ENCODE measurements around the gene PEDS1.
"Not testable (repeated sequence)": the region's sequence is repeated elsewhere in the genome, so short reads cannot be mapped to it uniquely, and the experiment has no call there.

The PEDS1 gene

DNA sequence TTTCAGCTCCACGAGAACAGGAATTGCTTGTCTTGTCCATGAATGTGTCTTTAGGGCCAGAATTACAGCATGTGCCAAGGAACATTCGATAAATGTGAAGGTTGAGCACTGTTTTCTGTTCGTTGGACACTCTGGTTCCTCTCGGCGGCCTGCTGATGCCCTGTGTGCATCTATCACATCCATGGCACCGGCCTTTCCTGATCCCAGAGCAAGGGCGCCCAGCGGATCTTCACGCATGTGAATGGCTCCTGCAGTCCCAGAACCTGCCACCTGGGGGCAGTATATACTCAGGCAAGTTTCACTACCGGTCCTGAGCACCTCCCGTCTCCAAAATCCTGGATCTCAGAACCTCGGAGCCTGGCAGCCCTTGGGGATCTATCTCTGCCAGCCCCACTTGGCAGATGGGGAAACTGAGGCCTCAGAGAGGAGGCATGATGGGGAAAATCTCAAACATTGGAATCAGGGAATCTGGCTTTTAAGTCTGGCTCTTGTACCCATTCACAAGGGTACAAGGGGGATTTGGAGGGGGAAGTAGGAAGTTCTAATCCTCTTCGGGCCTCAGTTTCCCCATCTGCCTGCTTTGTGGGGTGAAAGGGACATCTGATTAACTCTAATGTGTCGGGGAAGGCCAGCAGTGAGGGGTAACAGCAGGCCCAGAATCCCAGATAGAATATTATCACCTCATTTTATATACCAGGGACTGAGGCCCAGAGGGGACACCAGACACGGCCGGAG, 32.8 kb upstream of the PEDS1 start:
- Mint-ChIP-seq H3K27ac (no peak overlapping the region), H3K9me3 (no peaks in the 10 kb centered on the region), H3K4me3 (no peak overlapping the region), H3K36me3 (ENCODE audit: low read depth) (no peaks in the 10 kb centered on the region), H3K27me3 (peaks cover 17% of the 10 kb centered on the region), H3K4me1 (ENCODE audit: low read depth) (peaks cover 50% of the 10 kb centered on the region)
- intact Hi-C loops (cut with micrococcal nuclease) = loop anchor here (1.0 to 2.0 kb wide), 3 partner anchors 274 to 394 kb away; no protein-coding TSS in a partner anchor

DNA sequence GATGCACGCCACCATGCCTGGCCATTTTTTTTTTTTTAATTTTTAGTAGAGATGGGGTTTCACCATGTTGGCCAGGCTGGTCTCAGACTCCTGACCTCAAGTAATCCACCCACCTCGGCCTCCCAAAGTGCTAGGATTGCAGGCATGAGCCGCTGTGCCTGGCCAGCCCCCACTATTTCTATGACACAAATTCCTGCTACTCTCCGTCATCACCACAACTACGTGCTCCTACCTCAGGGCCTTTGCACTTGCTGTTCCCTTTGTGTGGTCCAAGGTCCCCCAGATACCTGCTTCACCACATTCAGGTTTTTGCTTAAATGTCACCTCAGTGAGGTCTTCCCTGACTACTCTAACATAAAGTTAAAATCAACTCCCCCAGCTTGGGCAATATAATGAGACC, 31.9 kb upstream of the PEDS1 start:
- Mint-ChIP-seq H3K27ac (no peak overlapping the region), H3K27me3 (peaks cover 17% of the 10 kb centered on the region), H3K4me3 (no peak overlapping the region), H3K4me1 (ENCODE audit: low read depth) (peaks cover 50% of the 10 kb centered on the region), H3K36me3 (ENCODE audit: low read depth) (no peaks in the 10 kb centered on the region), H3K9me3 (no peaks in the 10 kb centered on the region)
- intact Hi-C loops (cut with micrococcal nuclease) = no loop called here

DNA sequence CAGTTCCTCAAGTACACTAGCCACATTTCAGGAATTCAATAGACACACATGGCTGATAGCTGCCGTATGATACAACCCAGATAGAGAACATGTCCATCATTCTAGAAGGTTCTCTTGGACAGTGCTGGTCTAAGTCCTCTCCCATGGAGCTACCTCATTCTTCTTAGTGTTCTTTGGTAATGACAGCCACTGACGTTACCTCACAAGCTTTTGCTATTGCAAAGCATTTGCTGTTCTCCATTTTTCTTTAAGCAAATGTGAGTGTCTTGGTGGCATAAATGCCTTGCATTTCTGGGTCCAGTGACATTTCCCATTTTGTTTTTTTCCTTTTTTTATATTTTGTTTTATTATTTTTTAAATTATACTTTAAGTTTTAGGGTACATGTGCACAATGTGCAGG, 28.8 kb upstream of the PEDS1 start:
- peaks cover 21% of the 10 kb centered on the region for H3K27me3 Mint-ChIP-seq
- H3K36me3 Mint-ChIP-seq (ENCODE audit: low read depth) = no peaks in the 10 kb centered on the region
- H3K27ac Mint-ChIP-seq = no peak overlapping the region
- H3K9me3 Mint-ChIP-seq = no peaks in the 10 kb centered on the region
- peaks cover 20% of the 10 kb centered on the region for H3K4me1 Mint-ChIP-seq (ENCODE audit: low read depth)
- intact Hi-C loops (cut with micrococcal nuclease) = no loop called here
- no peak overlapping the region for H3K4me3 Mint-ChIP-seq

DNA sequence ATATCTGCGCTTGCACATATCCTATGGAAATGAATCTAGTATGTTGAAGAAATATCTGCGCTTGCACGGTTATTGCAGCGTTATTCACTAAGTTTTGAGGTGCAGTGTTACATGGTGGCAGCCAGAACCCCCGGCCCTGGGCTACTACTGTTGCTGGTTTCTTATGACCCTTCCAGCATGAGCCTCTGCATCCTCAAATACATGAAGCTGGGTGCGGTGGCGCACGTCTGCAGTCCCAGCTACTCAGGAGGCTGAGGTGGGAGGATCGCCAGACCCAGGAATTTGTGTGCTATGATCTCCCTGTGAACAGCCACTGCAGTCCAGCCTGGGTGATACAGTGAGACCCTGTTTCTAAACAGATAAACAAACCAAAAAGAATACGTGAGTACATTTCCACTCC, 27.8 kb upstream of the PEDS1 start:
- peaks cover 23% of the 10 kb centered on the region for H3K27me3 Mint-ChIP-seq
- no peak overlapping the region for H3K4me3 Mint-ChIP-seq
- peaks cover 13% of the 10 kb centered on the region for H3K4me1 Mint-ChIP-seq (ENCODE audit: low read depth)
- intact Hi-C loops (cut with micrococcal nuclease) = no loop called here
- H3K9me3 Mint-ChIP-seq = no peaks in the 10 kb centered on the region
- H3K27ac Mint-ChIP-seq = no peak overlapping the region
- no peaks in the 10 kb centered on the region for H3K36me3 Mint-ChIP-seq (ENCODE audit: low read depth)

DNA sequence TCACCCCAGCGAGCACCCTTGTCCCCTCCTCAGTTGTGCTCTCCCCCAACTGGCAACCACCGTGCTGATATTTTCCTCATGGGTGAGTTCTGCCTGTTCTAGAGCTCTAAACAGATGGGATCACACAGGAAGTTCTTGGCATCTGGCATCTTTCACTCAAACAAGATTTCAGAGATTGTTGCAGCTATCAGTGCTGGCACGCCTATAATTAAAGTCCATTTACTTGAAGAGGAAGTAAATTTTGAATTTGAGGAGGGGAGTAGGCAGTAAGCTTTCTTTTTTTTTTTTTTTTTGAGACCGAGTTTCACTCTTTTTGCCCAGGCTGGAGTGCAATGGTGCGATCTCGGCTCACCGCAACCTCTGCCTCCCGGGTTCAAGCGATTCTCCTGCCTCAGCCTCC, 25.1 kb upstream of the PEDS1 start:
- H3K4me3 Mint-ChIP-seq; H3K27me3 Mint-ChIP-seq; H3K9me3 Mint-ChIP-seq; H3K36me3 Mint-ChIP-seq (ENCODE audit: low read depth); H3K27ac Mint-ChIP-seq; H3K4me1 Mint-ChIP-seq (ENCODE audit: low read depth): not testable (repeated sequence)
- intact Hi-C loops (cut with micrococcal nuclease) = loop anchor here (2.0 kb wide), 1 partner anchor 58 kb away; no protein-coding TSS in a partner anchor

DNA sequence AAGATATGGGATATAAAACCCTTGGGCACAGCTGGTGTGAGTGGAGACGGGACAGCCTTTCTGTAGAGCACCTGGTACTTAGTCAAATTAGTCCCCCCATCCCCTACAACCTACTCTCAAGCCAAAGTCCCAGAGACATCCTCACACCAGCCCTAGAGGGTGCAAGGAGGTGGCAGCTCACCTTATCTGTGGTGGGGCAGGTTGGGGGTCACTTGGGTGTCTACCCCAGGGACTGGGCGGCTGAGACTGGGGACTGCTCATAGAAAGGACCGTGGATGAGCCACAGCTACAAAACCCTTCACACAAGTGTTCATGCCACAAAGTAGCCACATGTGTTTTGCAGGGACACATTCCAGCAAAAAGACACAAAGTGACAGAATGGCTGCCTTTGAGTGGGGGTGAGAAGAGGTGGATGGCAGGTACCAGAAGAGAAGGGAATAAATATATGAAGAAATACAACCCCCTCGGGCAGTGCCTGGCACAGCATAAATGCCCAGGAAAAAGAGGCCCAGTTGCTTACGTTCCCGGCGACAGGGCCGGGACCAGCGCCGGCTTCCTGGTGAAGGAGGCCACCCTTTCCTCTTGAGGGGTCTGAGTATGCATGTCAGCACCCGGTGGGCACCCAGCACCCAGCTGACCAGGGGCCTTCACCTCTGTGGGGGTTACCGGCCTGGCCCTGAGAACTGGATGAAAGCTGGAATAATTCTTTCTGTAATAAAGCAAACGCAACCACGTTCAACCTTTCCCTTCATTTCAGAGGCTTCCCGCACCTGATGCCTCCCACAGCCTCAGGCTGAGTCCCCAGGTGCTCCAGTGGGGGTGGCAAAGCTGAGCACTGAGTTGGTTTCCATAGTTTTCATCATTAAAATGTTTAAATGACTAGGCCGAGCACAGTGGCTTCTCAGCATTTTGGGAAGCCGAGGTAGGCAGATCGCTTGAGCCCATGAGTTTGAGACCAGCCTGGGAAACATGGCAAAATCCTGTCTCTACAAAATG, 22.7 kb upstream of the PEDS1 start:
- H3K4me3 Mint-ChIP-seq = no peak overlapping the region
- H3K27ac Mint-ChIP-seq = no peak overlapping the region
- intact Hi-C loops (cut with micrococcal nuclease) = no loop called here
- peaks cover 15% of the 10 kb centered on the region for H3K4me1 Mint-ChIP-seq (ENCODE audit: low read depth)
- no peaks in the 10 kb centered on the region for H3K9me3 Mint-ChIP-seq
- no peaks in the 10 kb centered on the region for H3K36me3 Mint-ChIP-seq (ENCODE audit: low read depth)
- H3K27me3 Mint-ChIP-seq = peaks cover 27% of the 10 kb centered on the region

DNA sequence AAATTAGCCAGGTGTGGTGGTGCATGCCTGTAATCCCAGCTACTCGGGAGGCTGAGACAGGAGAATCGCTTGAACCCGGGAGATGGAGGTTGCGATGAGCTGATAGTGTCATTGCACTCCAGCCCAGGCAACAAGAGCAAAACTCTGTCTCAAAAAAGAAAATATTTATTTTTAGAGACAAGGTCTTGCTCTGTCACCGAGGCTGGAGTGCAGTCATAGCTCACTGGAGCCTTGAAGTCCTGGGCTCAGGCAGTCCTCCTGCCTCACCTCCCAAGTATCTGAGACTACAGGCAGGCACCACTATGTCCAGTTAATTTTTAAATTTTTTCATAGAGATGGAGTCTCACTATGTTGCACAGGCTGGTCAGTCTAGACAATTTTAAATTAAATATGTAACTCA, 20.9 kb upstream of the PEDS1 start:
- peaks cover 17% of the 10 kb centered on the region for H3K4me1 Mint-ChIP-seq (ENCODE audit: low read depth)
- H3K4me3 Mint-ChIP-seq = no peak overlapping the region
- intact Hi-C loops (cut with micrococcal nuclease) = loop anchor here (5.0 kb wide), 1 partner anchor 192 kb away; the partner anchor contains the start of gene SNAI1
- no peaks in the 10 kb centered on the region for H3K36me3 Mint-ChIP-seq (ENCODE audit: low read depth)
- H3K27me3 Mint-ChIP-seq = peaks cover 31% of the 10 kb centered on the region
- H3K27ac Mint-ChIP-seq = no peak overlapping the region
- H3K9me3 Mint-ChIP-seq = no peaks in the 10 kb centered on the region

DNA sequence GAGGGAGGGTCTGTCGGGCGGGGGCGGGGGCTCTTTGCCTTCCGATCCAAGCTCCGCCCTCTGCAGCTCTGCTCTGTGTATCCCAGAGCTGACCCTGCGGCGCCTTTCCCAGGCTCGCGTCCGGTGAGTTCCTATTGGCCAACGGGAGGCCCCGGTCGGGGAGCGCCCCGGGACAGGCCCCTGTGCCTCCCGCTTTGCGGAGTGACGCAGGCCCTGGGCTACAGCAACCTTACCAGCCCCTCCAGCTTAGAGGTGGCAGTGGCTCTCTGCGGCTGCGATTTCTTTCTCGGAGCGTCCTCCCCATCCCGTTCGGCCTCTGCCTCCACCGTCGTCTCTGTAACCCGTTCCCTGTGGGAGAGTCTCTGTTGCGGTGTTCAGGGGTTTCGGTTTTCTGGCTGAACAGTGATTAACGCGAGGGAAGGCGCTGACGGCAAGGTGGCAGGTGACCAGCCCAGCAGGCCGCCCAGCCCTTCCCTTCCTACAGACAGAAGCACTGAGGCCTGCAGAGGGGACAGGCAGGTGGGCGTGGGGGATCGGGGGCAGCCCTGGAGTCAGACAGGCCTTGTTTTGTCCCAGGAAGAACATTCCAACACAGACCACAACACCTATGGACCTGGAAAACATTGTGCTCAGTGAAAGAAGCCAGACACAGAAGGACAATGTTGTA, 19.0 kb upstream of the PEDS1 start:
- Mint-ChIP-seq H3K9me3 (no peaks in the 10 kb centered on the region), H3K4me1 (ENCODE audit: low read depth) (peaks cover 21% of the 10 kb centered on the region), H3K27ac (no peak overlapping the region), H3K4me3 (peak overlapping the region; percentile 67), H3K36me3 (ENCODE audit: low read depth) (no peaks in the 10 kb centered on the region), H3K27me3 (peaks cover 27% of the 10 kb centered on the region)
- intact Hi-C loops (cut with micrococcal nuclease) = loop anchor here (5.0 kb wide), 1 partner anchor 190 kb away; the partner anchor contains the start of gene SNAI1

DNA sequence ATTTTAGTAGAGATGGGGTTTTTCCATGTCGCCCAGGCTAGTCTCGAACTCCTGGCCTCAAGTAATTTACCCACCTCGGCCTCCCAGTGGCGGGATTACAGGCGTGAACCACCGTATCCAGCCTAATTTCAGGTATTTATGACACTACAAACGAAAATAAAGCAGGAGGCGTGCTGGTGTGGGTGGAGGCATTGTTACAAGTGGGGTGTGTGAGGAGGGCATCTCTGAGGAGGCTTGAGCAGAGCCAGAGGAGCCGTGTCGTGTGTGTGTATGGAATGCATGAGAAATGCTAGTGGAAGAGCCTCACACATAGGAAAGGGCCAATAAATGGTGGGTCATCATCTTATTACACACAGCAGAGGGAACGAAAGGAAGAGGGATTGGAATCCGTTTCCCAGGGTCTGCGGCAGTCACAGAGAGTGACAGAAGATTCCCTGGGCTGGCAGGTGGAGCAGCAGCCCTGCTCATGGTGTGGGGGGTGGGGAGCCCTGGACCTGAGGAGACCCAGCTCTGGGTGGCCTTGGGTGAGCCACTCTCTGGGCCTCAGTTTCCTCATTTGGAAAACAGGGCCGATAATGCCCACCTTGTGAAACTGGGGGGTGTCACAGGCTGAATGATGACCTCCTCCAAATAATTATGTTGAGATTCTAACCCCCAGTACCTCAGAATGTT, 17.2 kb upstream of the PEDS1 start:
- intact Hi-C loops (cut with micrococcal nuclease) = loop anchor here (5.0 kb wide), 1 partner anchor 188 kb away; the partner anchor contains the start of gene SNAI1
- peaks cover 29% of the 10 kb centered on the region for H3K4me1 Mint-ChIP-seq (ENCODE audit: low read depth)
- no peak overlapping the region for H3K4me3 Mint-ChIP-seq
- H3K36me3 Mint-ChIP-seq (ENCODE audit: low read depth) = no peaks in the 10 kb centered on the region
- H3K27me3 Mint-ChIP-seq = peaks cover 25% of the 10 kb centered on the region
- no peaks in the 10 kb centered on the region for H3K9me3 Mint-ChIP-seq
- H3K27ac Mint-ChIP-seq = no peak overlapping the region

DNA sequence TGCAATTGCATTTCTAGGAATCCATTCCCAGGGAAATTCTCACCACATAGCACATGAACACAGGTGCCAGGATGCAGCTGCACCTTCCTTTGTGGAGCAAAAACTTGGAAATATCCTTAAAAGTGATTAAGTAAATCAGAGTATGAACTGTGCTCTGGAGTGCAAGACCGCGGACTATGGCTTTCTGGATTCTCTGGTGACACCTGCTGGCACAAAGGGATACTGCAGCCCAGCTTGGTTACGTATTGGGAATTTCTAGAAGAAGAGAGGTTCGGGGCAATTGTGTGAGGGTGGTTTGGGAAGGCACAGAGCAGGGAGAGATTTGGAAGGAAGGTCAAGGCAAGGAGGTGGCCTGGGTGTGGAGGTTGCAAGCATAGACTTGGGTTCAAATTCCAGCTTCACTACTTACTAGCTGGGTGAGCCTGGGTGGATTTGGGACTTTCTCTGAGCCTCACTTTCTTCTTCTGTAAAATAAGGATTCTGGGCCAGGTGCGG, 15.9 kb upstream of the PEDS1 start:
- Mint-ChIP-seq H3K9me3 (no peaks in the 10 kb centered on the region), H3K27ac (no peak overlapping the region), H3K4me3 (no peak overlapping the region), H3K36me3 (ENCODE audit: low read depth) (no peaks in the 10 kb centered on the region), H3K27me3 (peaks cover 25% of the 10 kb centered on the region), H3K4me1 (ENCODE audit: low read depth) (peaks cover 35% of the 10 kb centered on the region)
- intact Hi-C loops (cut with micrococcal nuclease) = loop anchor here (1.0 kb wide), 1 partner anchor 48 kb away; no protein-coding TSS in a partner anchor

DNA sequence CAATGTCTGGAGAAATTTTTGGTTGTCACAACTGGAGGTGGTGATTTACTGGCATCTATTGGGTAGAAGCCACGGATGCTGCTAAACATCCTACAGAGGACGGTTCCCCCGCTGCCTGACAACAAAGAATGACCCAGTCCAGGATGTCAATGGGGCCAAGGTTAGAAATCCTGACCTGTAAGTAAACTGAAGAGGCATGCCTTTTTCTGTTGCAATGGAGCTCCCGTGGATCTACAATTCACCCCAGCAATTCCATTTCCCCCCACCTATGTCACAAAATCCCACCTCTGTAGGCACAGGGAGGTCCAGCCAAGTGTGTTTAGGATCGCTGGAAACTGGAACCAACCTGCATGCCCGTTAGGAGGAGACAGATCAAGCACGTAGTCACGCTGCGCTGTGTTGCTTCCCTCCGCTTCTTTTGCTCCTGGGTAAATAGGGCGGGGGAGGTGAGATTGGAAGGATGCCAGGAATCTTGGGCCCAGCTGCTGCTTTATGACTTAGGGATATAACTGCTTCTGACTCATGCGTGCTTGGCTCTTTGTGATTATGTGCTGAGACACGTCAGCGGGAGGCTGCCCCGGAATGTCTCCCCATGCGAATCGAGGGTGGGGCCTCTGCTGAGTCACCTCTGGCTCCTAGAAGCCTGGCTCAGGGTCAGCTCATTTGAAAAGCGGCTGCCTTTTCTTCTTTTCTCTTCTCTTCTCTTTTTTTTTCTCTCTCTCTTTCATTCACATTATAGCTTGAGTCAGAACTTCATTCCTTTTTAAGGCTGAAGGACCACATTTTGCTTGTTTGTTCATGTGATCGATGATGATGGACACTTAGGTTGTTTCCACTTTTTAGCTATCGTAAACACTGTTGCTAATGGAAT, 12.4 kb upstream of the PEDS1 start:
- H3K27ac Mint-ChIP-seq = peak overlapping the region; percentile 97
- H3K4me3 Mint-ChIP-seq = peak overlapping the region; percentile 72
- H3K9me3 Mint-ChIP-seq = no peaks in the 10 kb centered on the region
- H3K4me1 Mint-ChIP-seq (ENCODE audit: low read depth) = peaks cover 32% of the 10 kb centered on the region
- no peaks in the 10 kb centered on the region for H3K36me3 Mint-ChIP-seq (ENCODE audit: low read depth)
- intact Hi-C loops (cut with micrococcal nuclease) = loop anchor here (2.0 kb wide), 1 partner anchor 13 kb away; the partner anchor contains the start of gene PEDS1
- H3K27me3 Mint-ChIP-seq = peaks cover 3% of the 10 kb centered on the region

DNA sequence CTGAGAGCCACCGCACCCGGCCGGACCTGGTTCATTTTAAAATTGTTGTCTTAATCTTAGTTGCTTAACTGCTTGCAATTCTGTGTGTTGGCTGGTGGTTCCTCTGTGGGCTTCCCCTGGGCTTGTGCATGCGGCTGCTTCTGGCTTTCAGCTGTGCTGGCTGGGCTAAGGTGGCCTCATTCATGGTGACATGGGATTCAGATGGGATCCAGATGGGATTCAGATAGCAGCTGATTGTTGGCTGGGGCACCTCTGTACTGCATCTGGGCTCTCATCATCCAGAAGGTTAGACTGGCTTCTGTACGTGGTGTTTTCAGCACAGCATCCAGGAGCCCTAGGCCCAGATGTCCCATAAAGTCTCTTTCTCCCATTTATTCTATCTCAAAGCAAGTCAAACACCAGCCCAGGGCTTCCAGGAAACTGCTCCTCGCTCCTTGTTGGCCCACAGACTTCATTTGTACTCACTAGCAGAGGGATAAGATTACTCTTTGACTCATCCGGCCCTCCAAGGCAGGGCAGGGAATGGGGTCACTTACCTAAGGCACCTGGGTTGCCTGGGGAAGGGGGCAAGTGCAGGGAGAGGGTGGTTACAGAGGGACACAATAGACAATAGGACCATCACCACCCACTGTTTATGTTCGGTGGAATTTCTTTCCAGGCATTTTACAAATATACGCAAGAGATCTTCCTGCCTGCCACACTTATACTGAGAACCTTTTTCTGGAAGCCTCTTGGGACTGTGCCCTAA, 10.2 kb upstream of the PEDS1 start:
- Mint-ChIP-seq H3K27me3 (no peaks in the 10 kb centered on the region), H3K4me3 (no peak overlapping the region), H3K27ac (peak overlapping the region; percentile 42), H3K36me3 (ENCODE audit: low read depth) (no peaks in the 10 kb centered on the region), H3K9me3 (no peaks in the 10 kb centered on the region), H3K4me1 (ENCODE audit: low read depth) (peaks cover 36% of the 10 kb centered on the region)
- intact Hi-C loops (cut with micrococcal nuclease) = no loop called here

Measured in dendritic cell treated with granulocyte-macrophage colony-stimulating factor and Interleukin-4, amounts not matched to agents 40 ng/mL and 50 ng/mL, for 4 days (primary cell).